ENCODE data around the gene DPYSL5.

GRCh38 chr2:26870585-26871095, 22.7 kb downstream of the DPYSL5 start:
- no peak for TF ChIP-seq POLR2A (IDR thresholded peaks at IDR 0.05)
- TF ChIP-seq CTCF (IDR thresholded peaks at IDR 0.05) = no peak
- TF ChIP-seq EP300 (IDR thresholded peaks at IDR 0.05) = no peak
- no peak for TF ChIP-seq POLR2AphosphoS5 (IDR thresholded peaks at IDR 0.05)
